Measurements from ENCODE around the gene C1orf21.

Gene C1orf21

DNA sequence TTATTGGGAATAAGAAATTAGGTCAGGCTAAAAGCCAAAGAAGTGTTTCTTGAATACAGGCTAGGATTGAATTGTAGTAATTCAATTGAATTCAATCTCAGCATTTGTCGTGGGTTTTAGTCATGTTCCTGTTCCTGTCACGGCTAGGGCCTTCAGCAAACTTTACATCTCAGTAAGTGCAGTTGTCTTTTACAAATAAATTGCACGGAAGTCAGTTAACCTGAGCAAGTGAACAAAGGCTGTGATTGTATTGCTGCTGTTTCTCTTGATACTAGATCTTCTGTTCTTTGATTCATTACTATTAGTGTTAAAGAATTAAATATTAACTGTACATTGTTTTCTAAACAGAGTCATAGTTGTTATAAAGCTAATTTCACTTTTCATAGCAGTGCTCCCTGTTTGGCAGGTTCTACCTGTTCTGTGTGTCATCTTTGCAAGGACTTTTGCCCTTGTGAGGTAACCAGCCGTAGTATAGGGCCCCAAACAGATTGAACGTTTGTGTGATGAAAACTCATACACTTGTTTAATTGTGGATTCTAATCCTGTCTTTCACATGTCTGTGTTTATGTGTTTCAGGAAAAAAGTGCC, 203.4 kb downstream of the C1orf21 start:
- Histone ChIP-seq H3K27ac (ENCODE audit: low read depth, low read length, poor library complexity, severe bottlenecking) (no peak overlapping the region), H3K4me2 (ENCODE audit: low read length) (no peak overlapping the region)

DNA sequence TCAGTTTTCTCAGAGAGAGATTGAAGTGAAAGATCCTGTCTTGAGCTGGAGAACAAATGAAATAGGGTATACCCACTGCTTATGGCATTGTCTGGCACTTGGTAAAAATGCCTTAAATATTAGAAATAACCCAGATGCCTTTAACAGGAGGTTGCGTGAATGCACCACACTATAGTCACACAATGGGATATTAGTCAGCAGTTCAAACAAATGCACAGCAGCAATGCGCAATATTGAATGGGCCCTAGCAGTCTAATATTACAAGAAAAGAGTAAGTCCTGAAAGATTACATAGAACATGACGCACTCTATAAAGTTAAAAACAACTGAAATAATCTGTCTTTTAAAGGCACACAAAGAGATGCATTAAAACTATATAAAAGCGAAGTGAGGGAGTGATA, 206.8 kb downstream of the C1orf21 start:
- H4K20me1 ChIP-seq (ENCODE audit: insufficient read depth, low read length) = no peaks in the 10 kb centered on the region

More for the DNA sequence above, 203.4 kb downstream of the C1orf21 start:
- H2AFZ ChIP-seq (ENCODE audit: low read length) = no peak overlapping the region
- no peaks in the 10 kb centered on the region for H3F3A ChIP-seq (ENCODE audit: insufficient read depth, low read length)
- 0 out of 2 replicates have a peak, but pooled peaks cover 4% of the 10 kb centered on the region for H3K27me3 ChIP-seq (ENCODE audit: insufficient read depth, low read length)
- H3K9me3 ChIP-seq (ENCODE audit: low read length) = no peaks in the 10 kb centered on the region
- TF ChIP-seq, protein P1, sequence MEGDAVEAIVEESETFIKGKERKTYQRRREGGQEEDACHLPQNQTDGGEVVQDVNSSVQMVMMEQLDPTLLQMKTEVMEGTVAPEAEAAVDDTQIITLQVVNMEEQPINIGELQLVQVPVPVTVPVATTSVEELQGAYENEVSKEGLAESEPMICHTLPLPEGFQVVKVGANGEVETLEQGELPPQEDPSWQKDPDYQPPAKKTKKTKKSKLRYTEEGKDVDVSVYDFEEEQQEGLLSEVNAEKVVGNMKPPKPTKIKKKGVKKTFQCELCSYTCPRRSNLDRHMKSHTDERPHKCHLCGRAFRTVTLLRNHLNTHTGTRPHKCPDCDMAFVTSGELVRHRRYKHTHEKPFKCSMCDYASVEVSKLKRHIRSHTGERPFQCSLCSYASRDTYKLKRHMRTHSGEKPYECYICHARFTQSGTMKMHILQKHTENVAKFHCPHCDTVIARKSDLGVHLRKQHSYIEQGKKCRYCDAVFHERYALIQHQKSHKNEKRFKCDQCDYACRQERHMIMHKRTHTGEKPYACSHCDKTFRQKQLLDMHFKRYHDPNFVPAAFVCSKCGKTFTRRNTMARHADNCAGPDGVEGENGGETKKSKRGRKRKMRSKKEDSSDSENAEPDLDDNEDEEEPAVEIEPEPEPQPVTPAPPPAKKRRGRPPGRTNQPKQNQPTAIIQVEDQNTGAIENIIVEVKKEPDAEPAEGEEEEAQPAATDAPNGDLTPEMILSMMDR (IDR thresholded peaks at IDR 0.05; ENCODE audit: low read length) = no peak
- no peak for TF ChIP-seq EZH2 (IDR thresholded peaks at IDR 0.05; ENCODE audit: borderline replicate concordance, low read length)
- no peaks in the 10 kb centered on the region for H3K9me2 ChIP-seq (ENCODE audit: low read depth, low read length)
- H3K4me1 ChIP-seq (ENCODE audit: insufficient read depth, low read length, severe bottlenecking) = no peaks in the 10 kb centered on the region
- H4K20me1 ChIP-seq (ENCODE audit: insufficient read depth, low read length) = no peaks in the 10 kb centered on the region
- no peaks in the 10 kb centered on the region for H3K79me2 ChIP-seq (ENCODE audit: insufficient read depth, low read length)
- H3K9ac ChIP-seq (ENCODE audit: low read length) = no peak overlapping the region
- H3K4me3 ChIP-seq (ENCODE audit: low read depth, low read length, poor library complexity, severe bottlenecking) = no peak overlapping the region
- H3K36me3 ChIP-seq (ENCODE audit: insufficient read depth, low read length) = no peaks in the 10 kb centered on the region

DNA sequence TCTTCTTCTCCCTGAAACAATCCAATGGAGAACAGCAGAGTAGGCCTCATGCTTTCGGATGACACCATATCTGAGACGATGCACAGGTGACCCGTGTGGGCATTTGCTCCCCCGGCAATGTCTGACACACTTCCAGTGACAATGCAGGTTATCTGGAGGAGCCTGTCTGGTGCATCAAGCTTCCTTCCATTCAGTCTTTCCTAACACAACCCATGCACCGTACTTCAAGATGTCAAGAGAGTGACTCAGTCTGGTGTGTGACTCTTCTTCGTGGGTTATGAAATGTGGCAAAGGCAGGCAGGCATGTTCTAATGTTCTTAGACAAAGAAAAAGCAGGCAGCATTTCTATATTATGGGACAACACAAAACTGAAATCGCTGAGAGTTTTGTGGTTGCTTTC, 208.8 kb downstream of the C1orf21 start:
- H3K9me2 ChIP-seq (ENCODE audit: low read depth, low read length) = no peaks in the 10 kb centered on the region
- H3K9me3 ChIP-seq (ENCODE audit: low read length) = no peaks in the 10 kb centered on the region
- no peaks in the 10 kb centered on the region for H3K36me3 ChIP-seq (ENCODE audit: insufficient read depth, low read length)
- H3K27ac ChIP-seq (ENCODE audit: low read depth, low read length, poor library complexity, severe bottlenecking) = no peak overlapping the region
- no peaks in the 10 kb centered on the region for H3K79me2 ChIP-seq (ENCODE audit: insufficient read depth, low read length)
- H3K4me3 ChIP-seq (ENCODE audit: low read depth, low read length, poor library complexity, severe bottlenecking) = no peak overlapping the region
- no peak overlapping the region for H2AFZ ChIP-seq (ENCODE audit: low read length)
- no peaks in the 10 kb centered on the region for H3F3A ChIP-seq (ENCODE audit: insufficient read depth, low read length)
- no peaks in the 10 kb centered on the region for H3K27me3 ChIP-seq (ENCODE audit: insufficient read depth, low read length)
- TF ChIP-seq, protein P1 (IDR thresholded peaks at IDR 0.05; ENCODE audit: low read length) = no peak
- no peak for TF ChIP-seq EZH2 (IDR thresholded peaks at IDR 0.05; ENCODE audit: borderline replicate concordance, low read length)
- H3K4me1 ChIP-seq (ENCODE audit: insufficient read depth, low read length, severe bottlenecking) = no peaks in the 10 kb centered on the region
- H3K4me2 ChIP-seq (ENCODE audit: low read length) = no peak overlapping the region
- H3K9ac ChIP-seq (ENCODE audit: low read length) = no peak overlapping the region
- H4K20me1 ChIP-seq (ENCODE audit: insufficient read depth, low read length) = no peaks in the 10 kb centered on the region

More for the DNA sequence above, 206.8 kb downstream of the C1orf21 start:
- H3K4me1 ChIP-seq (ENCODE audit: insufficient read depth, low read length, severe bottlenecking) = no peaks in the 10 kb centered on the region
- H3K9me3 ChIP-seq (ENCODE audit: low read length) = no peaks in the 10 kb centered on the region
- H3F3A ChIP-seq (ENCODE audit: insufficient read depth, low read length) = no peaks in the 10 kb centered on the region
- no peaks in the 10 kb centered on the region for H3K79me2 ChIP-seq (ENCODE audit: insufficient read depth, low read length)
- H3K36me3 ChIP-seq (ENCODE audit: insufficient read depth, low read length) = no peaks in the 10 kb centered on the region
- no peak overlapping the region for H2AFZ ChIP-seq (ENCODE audit: low read length)
- H3K9ac ChIP-seq (ENCODE audit: low read length) = no peak overlapping the region
- H3K4me3 ChIP-seq (ENCODE audit: low read depth, low read length, poor library complexity, severe bottlenecking) = no peak overlapping the region
- no peak overlapping the region for H3K27ac ChIP-seq (ENCODE audit: low read depth, low read length, poor library complexity, severe bottlenecking)
- H3K27me3 ChIP-seq (ENCODE audit: insufficient read depth, low read length) = 0 out of 2 replicates have a peak, but pooled peaks cover 4% of the 10 kb centered on the region
- H3K4me2 ChIP-seq (ENCODE audit: low read length) = no peak overlapping the region
- no peaks in the 10 kb centered on the region for H3K9me2 ChIP-seq (ENCODE audit: low read depth, low read length)
- TF ChIP-seq, protein P1 (IDR thresholded peaks at IDR 0.05; ENCODE audit: low read length) = no peak
- TF ChIP-seq EZH2 (IDR thresholded peaks at IDR 0.05; ENCODE audit: borderline replicate concordance, low read length) = no peak
